HepG2 (cell line): ENCODE results near the gene FAM83C. TPM values are rescaled to one million over a fixed set of nuclear protein-coding genes. Genes with fewer than 3 reads are reported as not detected.

ENCODE experiments used
- CREB1 ChIP-seq, 2 experiments: fragments of 450-650 bp in 1 of 2; IDR thresholded peaks; 2 replicates each; pipeline ENCODE4 v1.6.1; 2016 to 2017; ENCODE audit warnings: control low read depth in 1 of 2, mild to moderate bottlenecking in 1 of 2, missing compliant biosample characterization in 1 of 2, missing genetic modification characterization in 1 of 2
- FOSL2 ChIP-seq: sonication (generic); formaldehyde crosslinking; IDR thresholded peaks from 2 replicates; pipeline ENCODE4 v1.4.0; 2020; ENCODE audit warnings: missing genetic modification reagents
- HDAC1 ChIP-seq: sonication (generic); formaldehyde crosslinking; IDR thresholded peaks from 2 replicates; pipeline ENCODE4 v1.5.1; 2020; ENCODE audit warnings: mild to moderate bottlenecking, missing genetic modification reagents
- NFRKB ChIP-seq: fragments of 450-650 bp; IDR thresholded peaks from 2 replicates; pipeline ENCODE4 v1.6.1; 2017
- TEAD2 ChIP-seq: sonication (generic); formaldehyde crosslinking; IDR thresholded peaks from 2 replicates; pipeline ENCODE4 v1.9.0; 2021; ENCODE audit warnings: missing genetic modification reagents
- ZC3H4 ChIP-seq: sonication (generic); formaldehyde crosslinking; IDR thresholded peaks from 2 replicates; pipeline ENCODE4 v1.4.0; 2020; ENCODE audit warnings: missing genetic modification reagents, borderline replicate concordance
- ZNF407 ChIP-seq: sonication (generic); formaldehyde crosslinking; IDR thresholded peaks from one replicate; pipeline ENCODE4 v1.5.1; 2020; ENCODE audit warnings: mild to moderate bottlenecking, missing genetic modification reagents; ENCODE audit errors: not compliant biosample characterization
- ZNF619 ChIP-seq: sonication (generic); formaldehyde crosslinking; IDR thresholded peaks from 2 replicates; pipeline ENCODE4 v1.4.0; 2020; ENCODE audit warnings: mild to moderate bottlenecking, missing genetic modification reagents
- ZNF709 ChIP-seq: sonication (generic); formaldehyde crosslinking; IDR thresholded peaks from 2 replicates; pipeline ENCODE4 v1.5.0; 2020; ENCODE audit warnings: mild to moderate bottlenecking, missing genetic modification reagents
- ZNF768 ChIP-seq: sonication (generic); formaldehyde crosslinking; IDR thresholded peaks from 2 replicates; pipeline ENCODE4 v1.4.0; 2020; ENCODE audit warnings: missing genetic modification reagents
- ZSCAN29 ChIP-seq: sonication (generic); formaldehyde crosslinking; conservative IDR thresholded peaks from 2 replicates; pipeline ENCODE4 v1.4.0; 2020; ENCODE audit warnings: mild to moderate bottlenecking, missing genetic modification reagents
- polyA plus RNA-seq, 8 experiments: library from polyadenylated mRNA; depleted of rRNA in 3 of 8; stranded (reverse) in 7 of 8; unstranded in 1 of 8; fragments of >200 nt; fragmentation: Illumina TruSeq in 4 of 8; extraction: Trizol in 4 of 8; gene quantifications; 2 replicates each; pipeline versions ENCODE4 v1.2.1 to v1.2.3, GENCODE V29; 2011 to 2016; ENCODE audit warnings: low read depth in 4 of 8, missing spikeins in 1 of 8, mixed read lengths in 1 of 8; ENCODE audit not compliant: insufficient read depth in 1 of 8
- total RNA-seq, 5 experiments: library from RNA; depleted of rRNA; stranded (reverse); fragments of >200 nt; fragmentation: Illumina TruSeq; extraction: Trizol; gene quantifications; 2 replicates each; pipeline ENCODE4 v1.2.3, GENCODE V29; 2016; ENCODE audit warnings: low read depth in 1 of 5
- TF ChIP-seq, protein P1 (sequence below): IDR thresholded peaks from 2 replicates; pipeline ENCODE4 v1.6.1; 2016; ENCODE audit warnings: low read depth, borderline replicate concordance
- TF ChIP-seq, protein P2 (sequence below): sonication (generic); formaldehyde crosslinking; IDR thresholded peaks from 2 replicates; pipeline ENCODE4 v1.5.0; 2020; ENCODE audit warnings: mild to moderate bottlenecking, missing genetic modification reagents
- TF ChIP-seq, protein P3 (sequence below): sonication (generic); formaldehyde crosslinking; IDR thresholded peaks from 2 replicates; pipeline ENCODE4 v1.4.0; 2020; ENCODE audit warnings: mild to moderate bottlenecking, missing genetic modification reagents

FAM83C gene
- total and polyA plus RNA-seq, 2 of the 13 experiments (the other 11 are each of a cell fraction or from before 2014, with no cell fraction given), result 0.04 TPM; not detected in 1

- peak; percentile 79 for TF ChIP-seq ZNF407
- TF ChIP-seq ZNF619 (CRISPR knock-in tag), result peak; percentile 83; the same call in 1 of the 2 replicates
- no peak for TF ChIP-seq ZNF709 (CRISPR knock-in tag)
- TF ChIP-seq ZNF768, result peak; percentile 60; the same call in 1 of the 2 replicates
- no peak for TF ChIP-seq TEAD2 (CRISPR knock-in tag)
- 0 out of 2 replicates have a peak, but pooled peaks have one; percentile 56 for TF ChIP-seq ZC3H4 (CRISPR knock-in tag)
- TF ChIP-seq FOSL2, result peak; percentile 44; the same call in 1 of the 2 replicates
- TF ChIP-seq, protein P1, sequence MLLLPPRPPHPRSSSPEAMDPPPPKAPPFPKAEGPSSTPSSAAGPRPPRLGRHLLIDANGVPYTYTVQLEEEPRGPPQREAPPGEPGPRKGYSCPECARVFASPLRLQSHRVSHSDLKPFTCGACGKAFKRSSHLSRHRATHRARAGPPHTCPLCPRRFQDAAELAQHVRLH, result peak; percentile 36; the same call in 1 of the 2 replicates
- TF ChIP-seq, protein P2, sequence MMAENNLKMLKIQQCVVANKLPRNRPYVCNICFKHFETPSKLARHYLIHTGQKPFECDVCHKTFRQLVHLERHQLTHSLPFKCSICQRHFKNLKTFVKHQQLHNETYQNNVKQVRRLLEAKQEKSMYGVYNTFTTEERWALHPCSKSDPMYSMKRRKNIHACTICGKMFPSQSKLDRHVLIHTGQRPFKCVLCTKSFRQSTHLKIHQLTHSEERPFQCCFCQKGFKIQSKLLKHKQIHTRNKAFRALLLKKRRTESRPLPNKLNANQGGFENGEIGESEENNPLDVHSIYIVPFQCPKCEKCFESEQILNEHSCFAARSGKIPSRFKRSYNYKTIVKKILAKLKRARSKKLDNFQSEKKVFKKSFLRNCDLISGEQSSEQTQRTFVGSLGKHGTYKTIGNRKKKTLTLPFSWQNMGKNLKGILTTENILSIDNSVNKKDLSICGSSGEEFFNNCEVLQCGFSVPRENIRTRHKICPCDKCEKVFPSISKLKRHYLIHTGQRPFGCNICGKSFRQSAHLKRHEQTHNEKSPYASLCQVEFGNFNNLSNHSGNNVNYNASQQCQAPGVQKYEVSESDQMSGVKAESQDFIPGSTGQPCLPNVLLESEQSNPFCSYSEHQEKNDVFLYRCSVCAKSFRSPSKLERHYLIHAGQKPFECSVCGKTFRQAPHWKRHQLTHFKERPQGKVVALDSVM, result peak; percentile 80
- TF ChIP-seq HDAC1 (CRISPR knock-in tag), result no peak
- TF ChIP-seq, protein P3, sequence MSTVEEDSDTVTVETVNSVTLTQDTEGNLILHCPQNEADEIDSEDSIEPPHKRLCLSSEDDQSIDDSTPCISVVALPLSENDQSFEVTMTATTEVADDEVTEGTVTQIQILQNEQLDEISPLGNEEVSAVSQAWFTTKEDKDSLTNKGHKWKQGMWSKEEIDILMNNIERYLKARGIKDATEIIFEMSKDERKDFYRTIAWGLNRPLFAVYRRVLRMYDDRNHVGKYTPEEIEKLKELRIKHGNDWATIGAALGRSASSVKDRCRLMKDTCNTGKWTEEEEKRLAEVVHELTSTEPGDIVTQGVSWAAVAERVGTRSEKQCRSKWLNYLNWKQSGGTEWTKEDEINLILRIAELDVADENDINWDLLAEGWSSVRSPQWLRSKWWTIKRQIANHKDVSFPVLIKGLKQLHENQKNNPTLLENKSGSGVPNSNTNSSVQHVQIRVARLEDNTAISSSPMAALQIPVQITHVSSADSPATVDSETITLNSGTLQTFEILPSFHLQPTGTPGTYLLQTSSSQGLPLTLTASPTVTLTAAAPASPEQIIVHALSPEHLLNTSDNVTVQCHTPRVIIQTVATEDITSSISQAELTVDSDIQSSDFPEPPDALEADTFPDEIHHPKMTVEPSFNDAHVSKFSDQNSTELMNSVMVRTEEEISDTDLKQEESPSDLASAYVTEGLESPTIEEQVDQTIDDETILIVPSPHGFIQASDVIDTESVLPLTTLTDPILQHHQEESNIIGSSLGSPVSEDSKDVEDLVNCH (CRISPR knock-in tag), result no peak
- TF ChIP-seq NFRKB, result no peak
- peak; percentile 42; the same call in 1 of the 2 replicates for TF ChIP-seq CREB1 (IDR thresholded peaks at IDR 0.05)
- no peak for TF ChIP-seq CREB1 (CRISPR knock-in tag; IDR thresholded peaks at IDR 0.05)
- 0 out of 2 replicates have a peak, but pooled peaks have one; percentile 57 for TF ChIP-seq ZSCAN29 (CRISPR knock-in tag)
These were observed 23.0 kb downstream of the FAM83C start (continued) for GRCh38 chr20:35269055-35269781.
